HepG2 (cell line): ENCODE data around the gene FNBP1L. TPM values are rescaled to one million over a fixed set of nuclear protein-coding genes. Genes with fewer than 3 reads are reported as not detected.

Source experiments
- ADNP ChIP-seq: sonication (generic); formaldehyde crosslinking; IDR thresholded peaks from 2 replicates; pipeline ENCODE4 v1.4.0; 2020; ENCODE audit warnings: missing genetic modification reagents
- AGO2 ChIP-seq: fragments of 200-400 bp; formaldehyde crosslinking; optimal IDR thresholded peaks from 2 replicates; pipeline ENCODE3; 2017; ENCODE audit warnings: mild to moderate bottlenecking, low read depth, low read length, moderate library complexity
- ATM ChIP-seq: fragments of 450-650 bp; IDR thresholded peaks from 2 replicates; pipeline ENCODE4 v1.7.1; 2017; ENCODE audit warnings: mild to moderate bottlenecking, borderline replicate concordance
- DDIT3 ChIP-seq: sonication (generic); formaldehyde crosslinking; IDR thresholded peaks from 2 replicates; pipeline ENCODE4 v1.4.0; 2020; ENCODE audit warnings: mild to moderate bottlenecking, missing genetic modification reagents
- DRAP1 ChIP-seq: IDR thresholded peaks from 2 replicates; pipeline ENCODE4 v1.6.1; 2016; ENCODE audit warnings: missing genetic modification reagents, missing compliant biosample characterization
- HMGXB4 ChIP-seq, 2 experiments: sonication (generic) in 1 of 2; formaldehyde crosslinking in 1 of 2; IDR thresholded peaks; 2 replicates each; pipeline versions ENCODE4 v1.4.0 to v1.6.1; 2018 to 2020; ENCODE audit warnings: missing genetic modification reagents in 2 of 2, borderline replicate concordance in 1 of 2, low read depth in 1 of 2, mild to moderate bottlenecking in 1 of 2, missing biosample characterization in 1 of 2
- HOXA7 ChIP-seq: sonication (generic); formaldehyde crosslinking; IDR thresholded peaks from 2 replicates; pipeline ENCODE4 v1.8.1; 2022; ENCODE audit warnings: mild to moderate bottlenecking, missing genetic modification reagents, moderate library complexity
- MAFF ChIP-seq: IDR thresholded peaks from 2 replicates; pipeline ENCODE4 v1.6.1; 2011; ENCODE audit warnings: low read depth, low read length, improper control_type of control experiment
- MED1 ChIP-seq: sonication (generic); formaldehyde crosslinking; IDR thresholded peaks from 2 replicates; pipeline ENCODE4 v1.4.0; 2020; ENCODE audit warnings: missing genetic modification reagents
- MEIS1 ChIP-seq: sonication (generic); formaldehyde crosslinking; IDR thresholded peaks from 2 replicates; pipeline ENCODE4 v1.9.0; 2021; ENCODE audit warnings: mild to moderate bottlenecking, missing genetic modification reagents, moderate library complexity, borderline replicate concordance
- TEF ChIP-seq: sonication (generic); formaldehyde crosslinking; IDR thresholded peaks from 2 replicates; pipeline ENCODE4 v1.5.0; 2020; ENCODE audit warnings: missing genetic modification reagents
- ZFP90 ChIP-seq: sonication (generic); formaldehyde crosslinking; IDR thresholded peaks from 2 replicates; pipeline ENCODE4 v1.8.0; 2022; ENCODE audit warnings: missing genetic modification reagents, mild to moderate bottlenecking, inconsistent platforms, borderline replicate concordance
- ZNF224 ChIP-seq: sonication (generic); formaldehyde crosslinking; IDR thresholded peaks from 2 replicates; pipeline ENCODE4 v1.5.0; 2020; ENCODE audit warnings: mild to moderate bottlenecking, missing genetic modification reagents
- ZNF235 ChIP-seq: sonication (generic); formaldehyde crosslinking; IDR thresholded peaks from 2 replicates; pipeline ENCODE4 v1.8.1; 2023; ENCODE audit warnings: mild to moderate bottlenecking, missing genetic modification reagents, borderline replicate concordance
- ZNF24 ChIP-seq: fragments of 450-650 bp; IDR thresholded peaks from 2 replicates; pipeline ENCODE4 v1.6.1; 2017; ENCODE audit warnings: antibody characterized with exemption, mild to moderate bottlenecking
- ZNF253 ChIP-seq: sonication (generic); formaldehyde crosslinking; IDR thresholded peaks from 2 replicates; pipeline ENCODE4 v1.8.0; 2022; ENCODE audit warnings: mild to moderate bottlenecking, missing genetic modification reagents, borderline replicate concordance
- ZNF574 ChIP-seq: sonication (generic); formaldehyde crosslinking; IDR thresholded peaks from 2 replicates; pipeline ENCODE4 v1.4.0; 2020; ENCODE audit warnings: missing genetic modification reagents
- ZNF652 ChIP-seq: IDR thresholded peaks from 2 replicates; pipeline ENCODE4 v1.6.1; 2016; ENCODE audit warnings: low read depth, borderline replicate concordance
- ZNF672 ChIP-seq: sonication (generic); formaldehyde crosslinking; IDR thresholded peaks from 2 replicates; pipeline ENCODE4 v1.8.1; 2022; ENCODE audit warnings: missing genetic modification reagents
- ZNF678 ChIP-seq: sonication (generic); formaldehyde crosslinking; IDR thresholded peaks from 2 replicates; pipeline ENCODE4 v1.4.0; 2020; ENCODE audit warnings: mild to moderate bottlenecking, missing genetic modification reagents
- ZSCAN29 ChIP-seq: sonication (generic); formaldehyde crosslinking; conservative IDR thresholded peaks from 2 replicates; pipeline ENCODE4 v1.4.0; 2020; ENCODE audit warnings: mild to moderate bottlenecking, missing genetic modification reagents
- polyA plus RNA-seq, 8 experiments: library from polyadenylated mRNA; depleted of rRNA in 3 of 8; stranded (reverse) in 7 of 8; unstranded in 1 of 8; fragments of >200 nt; fragmentation: Illumina TruSeq in 4 of 8; extraction: Trizol in 4 of 8; gene quantifications; 2 replicates each; pipeline versions ENCODE4 v1.2.1 to v1.2.3, GENCODE V29; 2011 to 2016; ENCODE audit warnings: low read depth in 4 of 8, missing spikeins in 1 of 8, mixed read lengths in 1 of 8; ENCODE audit not compliant: insufficient read depth in 1 of 8
- total RNA-seq, 5 experiments: library from RNA; depleted of rRNA; stranded (reverse); fragments of >200 nt; fragmentation: Illumina TruSeq; extraction: Trizol; gene quantifications; 2 replicates each; pipeline ENCODE4 v1.2.3, GENCODE V29; 2016; ENCODE audit warnings: low read depth in 1 of 5

The FNBP1L gene
- total and polyA plus RNA-seq, 2 of the 13 experiments (the other 11 are each of a cell fraction or from before 2014, with no cell fraction given) = 24.1 to 27.1 TPM

GRCh38 chr1:93591676-93592550 lies 144.0 kb downstream of the FNBP1L start (continued):
- TF ChIP-seq ZNF574 (CRISPR knock-in tag) (peak; percentile 53), MEIS1 (CRISPR knock-in tag) (peak; percentile 89), DDIT3 (CRISPR knock-in tag) (no peak), ZNF235 (CRISPR knock-in tag) (no peak), AGO2 (peak; percentile 53), ZNF224 (CRISPR knock-in tag) (0 out of 2 replicates have a peak, but pooled peaks have one; percentile 59), ADNP (no peak), ZFP90 (CRISPR knock-in tag) (no peak; the same call in 1 of the 2 replicates), ZNF253 (CRISPR knock-in tag) (no peak), ZNF24 (no peak), HOXA7 (no peak), TEF (no peak), HMGXB4 (CRISPR knock-in tag; IDR thresholded peaks at IDR 0.05; ENCODE audit: borderline replicate concordance in 1 of 2, low read depth in 1 of 2) (peak in 1 of 2 experiments; percentile 74; a peak in 3 of 4 replicates), ZNF672 (no peak), DRAP1 (CRISPR knock-in tag) (peak; percentile 87), ZNF652 (CRISPR knock-in tag) (no peak), ZNF678 (CRISPR knock-in tag) (0 out of 2 replicates have a peak, but pooled peaks have one; percentile 50), MAFF (no peak), ZSCAN29 (CRISPR knock-in tag) (peak; percentile 85), ATM (no peak), MED1 (CRISPR knock-in tag) (peak; percentile 96)
